HUES64 (cell line): Measurements from ENCODE around the gene COMMD10.
"Not testable (repeated sequence)": the region's sequence is repeated elsewhere in the genome, so short reads cannot be mapped to it uniquely, and the experiment has no call there.

Source experiments
- H3K27ac ChIP-seq: 2 replicates; pipeline ENCODE4 v1.7.0; 2013; ENCODE audit warnings: low read depth, low read length, inconsistent platforms
- H3K27me3 ChIP-seq: 2 replicates; pipeline ENCODE4 v1.6.1; 2013; ENCODE audit warnings: mild to moderate bottlenecking, low read length; ENCODE audit not compliant: insufficient read depth
- H3K36me3 ChIP-seq: 2 replicates; pipeline ENCODE4 v1.6.1; 2013; ENCODE audit warnings: mild to moderate bottlenecking, low read length; ENCODE audit not compliant: insufficient read depth
- H3K4me1 ChIP-seq: 2 replicates; pipeline ENCODE4 v1.6.1; 2013; ENCODE audit warnings: mild to moderate bottlenecking, low read length, moderate library complexity; ENCODE audit not compliant: insufficient read depth
- H3K4me3 ChIP-seq: 2 replicates; pipeline ENCODE4 v1.5.1; 2013; ENCODE audit warnings: mild to moderate bottlenecking, low read length, moderate library complexity
- H3K9ac ChIP-seq: 2 replicates; pipeline ENCODE4 v1.6.1; 2013; ENCODE audit warnings: mild to moderate bottlenecking, low read depth, low read length
- H3K9me3 ChIP-seq: 2 replicates; pipeline ENCODE4 v1.6.1; 2013; ENCODE audit warnings: low read depth, low read length; ENCODE audit not compliant: insufficient read depth
- WGBS: fragments of 150-250, 120-280 bp; methylation state at CpG from one replicate; pipeline ENCODE4 v1.1.7; 2013; ENCODE audit warnings: missing lambda C conversion rate; 5-methylcytosine and 5-hydroxymethylcytosine counted together

Gene COMMD10

DNA sequence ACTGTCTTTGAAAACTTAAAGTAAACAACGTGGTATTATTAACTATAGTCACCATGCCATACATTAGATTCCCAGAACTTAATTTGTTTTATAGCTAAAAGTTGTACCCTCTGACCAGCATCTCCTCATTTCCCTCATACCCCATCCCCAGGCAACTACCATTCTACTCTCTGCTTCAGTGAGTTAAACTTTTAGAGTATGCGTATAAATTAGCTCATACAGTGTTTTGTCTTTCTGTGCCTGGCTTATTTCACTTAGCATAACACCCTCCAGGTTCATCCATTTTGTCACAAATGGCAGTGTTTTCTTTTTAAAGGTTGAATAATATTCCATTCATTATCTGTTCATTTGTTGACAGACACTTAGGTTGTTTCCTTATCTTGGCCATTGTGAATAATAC is 14.2 kb downstream of the COMMD10 start:
- Histone ChIP-seq H3K9me3 (no peaks in the 10 kb centered on the region), H3K36me3 (peaks cover 47% of the 10 kb centered on the region), H3K4me3 (no peak overlapping the region), H3K4me1 (no peaks in the 10 kb centered on the region), H3K27me3 (no peaks in the 10 kb centered on the region), H3K9ac (no peak overlapping the region), H3K27ac (no peak overlapping the region)
- 100% methylated on average over 2 of the region's 2 CpGs for WGBS

GRCh38 chr5:116104941-116105340 is 20.1 kb downstream of the COMMD10 start:
- not testable (repeated sequence) for H3K9me3 ChIP-seq, H3K9ac ChIP-seq, H3K4me1 ChIP-seq, H3K27me3 ChIP-seq, H3K36me3 ChIP-seq, H3K27ac ChIP-seq, H3K4me3 ChIP-seq
- 96% methylated on average over 2 of the region's 2 CpGs for WGBS

DNA sequence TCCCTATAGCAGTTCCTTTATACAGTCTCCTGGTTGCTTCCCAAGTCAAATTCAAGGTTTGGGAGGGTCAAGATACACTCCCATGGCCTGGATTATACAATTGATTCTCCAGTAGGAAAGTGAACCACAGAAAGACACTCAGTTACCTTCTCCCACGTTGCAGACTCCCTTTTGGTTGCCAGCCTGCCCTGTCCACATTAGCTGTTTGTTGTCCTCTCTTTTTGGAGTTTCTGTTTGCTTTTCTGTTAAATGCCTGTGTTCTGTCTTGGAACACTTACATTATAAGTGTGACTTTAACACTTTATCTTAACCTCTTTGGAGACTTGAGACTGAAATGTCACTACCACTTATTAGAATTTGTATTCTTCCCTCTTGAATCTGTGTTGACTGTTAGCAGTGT is 30.3 kb downstream of the COMMD10 start:
- peaks cover 16% of the 10 kb centered on the region for H3K9me3 ChIP-seq
- H3K36me3 ChIP-seq = no peaks in the 10 kb centered on the region; the same call in 1 of the 2 replicates
- no peak overlapping the region for H3K4me3 ChIP-seq
- H3K27ac ChIP-seq = no peak overlapping the region
- no peak overlapping the region for H3K9ac ChIP-seq
- WGBS = 73% methylated on average over 1 of the region's 1 CpG
- H3K27me3 ChIP-seq = no peaks in the 10 kb centered on the region
- 0 out of 2 replicates have a peak, but pooled peaks cover 4% of the 10 kb centered on the region for H3K4me1 ChIP-seq

DNA sequence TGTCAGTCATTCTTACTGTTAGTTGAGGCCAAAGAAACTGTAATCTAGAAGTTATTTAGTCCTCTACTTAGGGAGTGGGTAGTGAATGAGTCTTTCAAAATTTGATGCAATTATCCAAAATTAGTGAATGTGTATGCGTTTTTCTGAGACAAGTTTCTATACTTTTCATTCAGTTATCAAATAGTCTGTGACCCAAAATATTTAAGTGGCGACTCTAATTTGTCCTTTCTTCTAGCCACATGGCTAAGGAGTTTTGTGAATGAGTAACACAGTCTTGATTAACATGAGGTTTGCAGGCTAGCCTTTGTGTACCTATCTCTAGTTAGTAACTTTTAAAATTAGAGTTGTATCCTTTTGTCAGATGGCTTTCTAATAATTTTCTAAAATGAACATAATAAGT is 45.6 kb downstream of the COMMD10 start:
- Histone ChIP-seq H3K9ac (no peak overlapping the region), H3K9me3 (no peaks in the 10 kb centered on the region), H3K4me3 (no peak overlapping the region), H3K27ac (no peak overlapping the region), H3K36me3 (no peaks in the 10 kb centered on the region; the same call in 1 of the 2 replicates), H3K4me1 (no peaks in the 10 kb centered on the region), H3K27me3 (no peaks in the 10 kb centered on the region)
- WGBS = 39% methylated on average over 2 of the region's 2 CpGs

DNA sequence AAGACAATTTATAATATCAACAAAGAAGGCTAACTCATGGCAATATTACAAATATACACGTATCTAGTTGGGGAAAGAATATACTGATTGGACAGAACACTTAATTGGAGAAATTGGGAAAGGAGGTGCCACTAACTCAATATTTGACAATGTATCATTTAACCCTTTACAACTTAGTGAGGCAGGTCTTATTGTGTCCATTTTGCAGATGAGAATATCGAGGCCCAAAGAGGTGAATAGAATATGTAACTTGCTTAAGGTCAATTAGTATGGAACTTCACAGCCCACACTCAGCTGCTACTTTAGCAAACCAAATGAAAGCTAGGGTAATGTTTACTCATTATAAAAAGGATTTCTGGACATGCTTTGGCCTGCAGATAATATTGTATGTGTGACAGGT is 46.2 kb downstream of the COMMD10 start:
- H3K9me3 ChIP-seq = no peaks in the 10 kb centered on the region
- H3K4me1 ChIP-seq = no peaks in the 10 kb centered on the region
- H3K36me3 ChIP-seq = no peaks in the 10 kb centered on the region; the same call in 1 of the 2 replicates
- no peak overlapping the region for H3K9ac ChIP-seq
- no peak overlapping the region for H3K27ac ChIP-seq
- H3K4me3 ChIP-seq = no peak overlapping the region
- 100% methylated on average over 1 of the region's 2 CpGs for WGBS
- no peaks in the 10 kb centered on the region for H3K27me3 ChIP-seq

GRCh38 chr5:116133281-116133680 is 48.5 kb downstream of the COMMD10 start:
- H3K4me1 ChIP-seq = no peaks in the 10 kb centered on the region
- H3K9me3 ChIP-seq = no peaks in the 10 kb centered on the region
- no peak overlapping the region for H3K4me3 ChIP-seq
- no peaks in the 10 kb centered on the region; the same call in 1 of the 2 replicates for H3K36me3 ChIP-seq
- no peak overlapping the region for H3K9ac ChIP-seq
- no peak overlapping the region for H3K27ac ChIP-seq
- H3K27me3 ChIP-seq = no peaks in the 10 kb centered on the region
- WGBS = 98% methylated on average over 2 of the region's 3 CpGs

GRCh38 chr5:116135344-116135743 is 50.5 kb downstream of the COMMD10 start:
- H3K36me3 ChIP-seq = no peaks in the 10 kb centered on the region; the same call in 1 of the 2 replicates
- no peak overlapping the region for H3K9ac ChIP-seq
- no peaks in the 10 kb centered on the region for H3K9me3 ChIP-seq
- no peaks in the 10 kb centered on the region for H3K27me3 ChIP-seq
- WGBS = 100% methylated on average over 3 of the region's 5 CpGs
- no peak overlapping the region for H3K4me3 ChIP-seq
- H3K4me1 ChIP-seq = no peaks in the 10 kb centered on the region
- H3K27ac ChIP-seq = no peak overlapping the region

GRCh38 chr5:116137544-116138378 is 52.9 kb downstream of the COMMD10 start:
- H3K27me3 ChIP-seq = no peaks in the 10 kb centered on the region

DNA sequence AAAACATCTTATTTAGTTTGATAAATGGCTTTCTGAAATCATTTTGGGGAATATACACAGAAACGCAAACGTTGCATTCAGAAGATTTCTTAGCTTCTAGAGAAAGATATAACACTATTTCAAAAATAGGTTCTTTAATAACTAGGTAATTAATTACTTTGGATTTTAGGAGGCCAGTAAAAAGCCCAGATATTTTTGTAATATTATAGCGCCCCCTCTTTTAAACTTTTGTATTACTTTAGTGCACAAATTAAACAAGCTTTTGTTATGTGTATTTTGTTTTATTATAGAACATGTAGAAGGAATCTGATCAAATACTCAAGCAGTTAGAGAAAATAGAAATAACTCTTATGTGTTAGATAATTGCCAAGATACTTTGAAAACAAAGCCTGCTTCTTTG is 57.7 kb downstream of the COMMD10 start:
- H3K27ac ChIP-seq = no peak overlapping the region
- no peak overlapping the region for H3K9ac ChIP-seq
- no CpG with 5 or more reads among the region's 3 CpGs for WGBS
- H3K9me3 ChIP-seq = no peaks in the 10 kb centered on the region
- H3K27me3 ChIP-seq = no peaks in the 10 kb centered on the region
- H3K4me1 ChIP-seq = no peaks in the 10 kb centered on the region
- no peaks in the 10 kb centered on the region for H3K36me3 ChIP-seq
- no peak overlapping the region for H3K4me3 ChIP-seq

More at GRCh38 chr5:116137544-116138378, 52.9 kb downstream of the COMMD10 start:
- H3K27ac ChIP-seq = no peak overlapping the region
- H3K9me3 ChIP-seq = no peaks in the 10 kb centered on the region
- no peaks in the 10 kb centered on the region for H3K4me1 ChIP-seq
- H3K4me3 ChIP-seq = no peak overlapping the region
- H3K9ac ChIP-seq = no peak overlapping the region
- 25% methylated on average over 3 of the region's 4 CpGs for WGBS
- H3K36me3 ChIP-seq = no peaks in the 10 kb centered on the region; the same call in 1 of the 2 replicates

GRCh38 chr5:116144103-116144502 is 59.3 kb downstream of the COMMD10 start:
- Histone ChIP-seq H3K9me3 (no peaks in the 10 kb centered on the region), H3K9ac (no peak overlapping the region), H3K4me1 (no peaks in the 10 kb centered on the region), H3K27me3 (no peaks in the 10 kb centered on the region), H3K27ac (no peak overlapping the region), H3K36me3 (no peaks in the 10 kb centered on the region), H3K4me3 (no peak overlapping the region)

GRCh38 chr5:116144991-116145390 is 60.2 kb downstream of the COMMD10 start:
- Histone ChIP-seq H3K4me3 (no peak overlapping the region), H3K9me3 (no peaks in the 10 kb centered on the region), H3K27ac (no peak overlapping the region), H3K36me3 (no peaks in the 10 kb centered on the region), H3K9ac (no peak overlapping the region), H3K27me3 (no peaks in the 10 kb centered on the region), H3K4me1 (no peaks in the 10 kb centered on the region)
- WGBS = 91% methylated on average over 2 of the region's 2 CpGs
